Left cardiac atrium (tissue), 4 donors: ENCODE data around the gene CMIP. TPM values are rescaled to one million over a fixed set of nuclear protein-coding genes. Genes with fewer than 3 reads are reported as not detected.

Experiments
- ATAC-seq, 2 donors: fragments of 200-7000 bp; cut with Tn5 transposase; one replicate each; pipeline ENCODE4 v1.9.1; 2020; ENCODE audit warnings: mild to moderate bottlenecking in 2 of 2, moderate library complexity in 2 of 2
- DNase-seq: peaks from one replicate; pipeline ENCODE4 v3.0.0-alpha.2; 2020
- intact Hi-C, 2 donors: fragments of 100-400 bp; cut with DNase I; formaldehyde crosslinking; loops; one replicate each; pipeline versions ENCODE4 v1.14.1 to v1.15.1; 2022 to 2023
- total RNA-seq, 2 donors: library from RNA; stranded (reverse); fragmentation: NEBNext Ultra II Directional; extraction: Animal tissue kit (Norgen Biotek cat#: 25700); gene quantifications; one replicate each; pipeline ENCODE4 v1.2.1, GENCODE V29; 2021
- donor health status: DM: no; HTN: yes; CAD: no.
- donor health status: DM: no; HTN: yes; CAD: no; lungs with severe emphysema.
- donor health status: DM: yes; HTN: yes; CAD: no.
- donor health status: Dilated cardiomyopathy.

CMIP gene
- total RNA-seq, 2 donors from 2014 or later, result 18.1 to 34.9 TPM

DNA sequence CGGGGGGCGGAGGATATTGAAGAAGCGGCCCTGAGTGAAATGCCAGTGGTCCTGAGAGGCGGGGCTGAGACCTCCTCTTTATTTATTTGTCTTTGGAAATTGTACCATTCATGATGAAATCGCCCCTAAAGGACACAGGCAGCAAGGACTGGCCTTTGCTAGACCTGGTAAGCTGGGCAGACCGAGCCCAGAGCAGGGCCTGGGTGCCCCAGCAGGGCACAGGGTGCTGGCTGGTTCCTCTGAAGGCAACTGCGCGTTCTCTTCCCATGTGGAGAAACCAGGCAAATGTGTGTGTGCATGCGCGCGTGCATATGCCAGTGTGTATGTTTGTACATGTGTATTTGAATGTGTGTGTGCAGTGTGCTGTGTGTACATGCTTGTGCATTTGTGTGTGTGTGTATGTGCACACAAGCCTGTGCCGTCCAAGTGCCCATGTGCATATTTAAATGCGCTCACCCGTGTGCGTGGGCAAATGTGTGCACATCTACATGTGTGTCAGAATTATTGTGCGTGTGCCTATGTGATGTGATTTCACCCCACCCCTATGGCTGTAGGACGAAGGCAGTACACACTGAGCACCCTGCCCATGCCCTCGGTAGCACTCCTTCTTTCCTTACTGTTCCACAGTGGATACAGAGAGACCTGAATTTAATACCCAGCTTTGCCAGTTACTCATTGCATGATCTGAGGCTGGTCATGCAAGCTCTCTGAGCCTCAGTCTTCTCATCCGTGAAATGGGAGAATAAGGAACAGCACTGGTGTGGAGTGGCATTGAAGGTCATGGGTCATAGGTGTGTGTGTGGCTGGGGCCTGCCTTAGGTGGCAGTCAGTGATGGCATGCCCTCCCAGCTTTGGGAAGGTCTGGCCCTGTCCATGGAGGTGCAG, 105.2 kb downstream of the CMIP start:
- DNase-seq (no peak), ATAC-seq (no peak)
- intact Hi-C loops, result no loop called here

GRCh38 chr16:81550432-81550808, 105.8 kb downstream of the CMIP start:
- intact Hi-C loops, result no loop called here
- ATAC-seq (no peak), DNase-seq (no peak)

- DNase-seq (no peak), ATAC-seq (peak in 1 of 2 donors; percentile 19)
- intact Hi-C loops, result no loop called here
Measured at GRCh38 chr16:81551151-81551808, 106.7 kb downstream of the CMIP start.

DNA sequence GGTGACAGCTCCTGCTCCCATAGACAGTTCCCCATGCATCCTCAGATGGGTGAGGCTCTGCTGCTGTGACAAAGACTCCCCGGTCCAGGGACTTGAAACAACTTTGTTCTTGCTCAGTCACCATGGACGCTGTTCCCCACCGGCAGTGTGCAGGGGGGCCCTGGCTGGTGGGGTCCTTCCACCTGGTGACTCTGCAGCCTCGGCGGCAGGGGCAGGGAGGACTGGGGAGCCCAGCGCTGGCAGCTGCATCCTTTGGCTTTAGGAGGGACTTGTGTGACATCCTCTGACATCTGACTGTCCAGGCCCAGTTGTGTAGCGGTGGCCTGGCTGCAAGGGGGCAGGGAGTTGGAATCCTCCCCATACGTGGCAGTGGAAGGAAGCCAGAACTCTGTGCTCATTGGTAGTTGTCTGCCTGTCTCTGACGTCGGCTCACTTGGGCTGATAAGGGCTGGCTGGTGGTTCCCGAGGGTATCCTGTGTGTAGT, 107.3 kb downstream of the CMIP start:
- peak in 1 of 2 donors; percentile 62 for ATAC-seq
- intact Hi-C loops, result no loop called here
- peak; percentile 73 for DNase-seq

- DNase-seq, result no peak
- no peak for ATAC-seq
- intact Hi-C loops, result no loop called here
Measured at GRCh38 chr16:81552743-81553079, 108.1 kb downstream of the CMIP start.

DNA sequence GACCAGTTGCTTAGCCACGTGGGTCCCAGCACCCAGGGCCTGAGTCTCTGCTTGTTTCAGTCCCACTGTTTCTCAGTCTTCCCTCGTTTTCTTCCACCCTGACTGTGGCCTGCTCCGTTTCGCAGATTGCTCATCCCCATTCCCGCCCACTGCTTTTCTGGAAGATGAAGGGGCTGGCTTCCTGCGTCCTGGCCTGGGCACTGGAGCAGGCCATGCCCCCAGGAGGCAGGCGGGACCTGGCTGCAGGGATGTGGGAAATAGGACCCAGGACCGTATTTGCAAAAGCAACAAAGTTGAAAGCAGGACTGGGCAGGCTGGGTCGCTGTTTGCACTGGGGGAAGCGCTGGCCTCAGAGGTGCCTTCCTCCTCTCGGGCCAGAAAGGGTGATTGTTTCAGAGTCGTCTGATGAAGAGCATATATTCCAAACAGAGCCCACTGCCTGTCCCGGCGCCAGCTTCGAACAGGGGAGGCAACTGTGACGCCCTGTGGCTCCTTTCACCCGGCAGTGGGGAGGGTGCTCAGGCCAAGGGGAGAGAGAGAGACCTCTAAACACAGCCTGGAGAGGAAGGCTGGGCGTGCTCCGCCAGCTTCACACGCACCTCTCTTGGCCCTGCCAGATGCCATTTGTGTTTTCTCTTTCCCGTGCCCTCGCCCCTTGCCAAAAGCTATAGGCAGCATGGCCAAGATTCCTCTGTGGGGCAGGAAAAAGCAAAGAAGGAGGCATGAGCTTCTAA, 108.6 kb downstream of the CMIP start:
- ATAC-seq (peak; percentile 47 to 53), DNase-seq (no peak)
- intact Hi-C loops, result no loop called here

DNA sequence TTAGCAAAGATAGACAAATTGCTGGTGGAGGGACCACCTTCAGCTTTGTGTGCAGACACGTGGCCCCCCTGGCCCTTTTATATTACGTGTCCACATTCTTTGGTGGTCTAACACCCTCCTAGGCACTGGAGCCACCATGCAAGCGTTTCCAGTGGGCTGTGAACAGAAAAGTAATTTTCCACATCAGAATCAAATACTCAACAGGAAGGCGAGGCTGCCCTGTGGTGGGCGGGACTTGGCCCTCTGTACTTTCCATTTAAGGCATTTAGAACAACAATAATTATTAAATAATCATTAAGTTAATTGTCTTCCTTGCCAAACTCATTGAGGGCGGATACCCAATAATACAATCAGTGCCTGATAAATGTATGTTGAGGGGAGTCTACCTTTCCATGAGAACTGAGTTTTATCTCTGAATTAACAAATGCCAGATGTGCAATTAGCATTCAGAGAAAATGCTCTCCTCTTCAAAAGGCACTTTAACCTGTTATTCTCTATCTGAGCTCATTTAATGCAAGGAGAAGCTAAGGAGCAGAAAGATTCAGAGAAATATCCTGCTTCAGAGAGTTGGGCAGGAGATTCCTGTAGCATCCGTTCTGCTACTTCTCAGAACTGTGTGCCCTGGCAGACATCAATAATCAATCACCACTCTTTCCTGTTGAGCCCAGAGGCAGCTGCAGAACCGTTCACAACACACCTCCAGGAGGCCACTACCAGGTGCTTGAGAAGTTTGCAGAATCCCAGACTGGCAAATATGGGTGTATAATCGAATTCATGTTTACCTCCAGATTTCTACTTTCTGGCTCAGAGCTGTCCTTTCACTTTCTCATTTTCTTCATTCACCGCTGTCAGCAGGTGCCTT, 109.4 kb downstream of the CMIP start:
- DNase-seq (peak; percentile 39), ATAC-seq (no peak)
- intact Hi-C loops, result no loop called here

DNA sequence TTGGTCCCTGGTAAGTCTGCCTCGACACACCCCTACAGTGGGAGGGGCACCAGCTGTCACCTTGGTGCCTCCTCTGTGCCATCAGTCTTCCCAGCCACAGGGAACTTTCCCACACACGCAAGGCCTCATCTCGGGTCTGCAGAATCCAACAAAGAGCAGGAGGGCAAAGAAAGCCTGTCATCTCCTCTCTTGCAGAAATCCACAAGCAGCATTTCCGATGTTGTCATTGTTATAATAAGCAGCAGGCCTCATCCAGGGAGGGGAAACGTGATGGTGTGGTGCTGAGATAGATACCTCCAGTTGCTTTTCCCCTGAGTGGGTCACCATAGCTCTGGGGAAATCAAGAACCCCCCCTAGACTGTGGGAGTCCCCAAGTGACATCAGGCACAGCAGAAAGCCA, 110.4 kb downstream of the CMIP start:
- intact Hi-C loops, result no loop called here
- ATAC-seq, result no peak
- no peak for DNase-seq

GRCh38 chr16:81555660-81556059, 111.1 kb downstream of the CMIP start:
- intact Hi-C loops, result no loop called here
- ATAC-seq (no peak), DNase-seq (no peak)

- ATAC-seq (no peak), DNase-seq (no peak)
- intact Hi-C loops, result no loop called here
Measured at GRCh38 chr16:81556715-81557284, 112.2 kb downstream of the CMIP start.

DNA sequence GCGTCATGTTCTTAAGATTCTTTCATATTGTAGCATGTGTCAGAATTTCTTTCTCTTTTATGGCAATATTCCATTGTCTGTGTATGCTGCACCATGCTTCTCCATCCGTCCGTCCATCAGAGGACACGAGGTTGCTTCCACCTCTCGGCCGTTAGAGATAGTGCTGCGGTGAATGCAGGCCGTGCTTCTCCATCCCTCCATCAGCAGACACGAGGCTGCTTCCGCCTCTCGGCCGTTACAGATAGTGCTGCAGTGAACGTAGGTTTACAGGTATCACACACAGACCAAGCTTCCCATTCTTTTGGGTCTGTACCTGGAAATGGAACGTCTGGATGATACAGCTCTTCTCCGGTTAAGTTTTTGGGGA, 113.5 kb downstream of the CMIP start:
- ATAC-seq (no peak), DNase-seq (no peak)
- intact Hi-C loops, result no loop called here

- ATAC-seq (peak; percentile 36 to 45), DNase-seq (peak; percentile 52)
- intact Hi-C loops, result no loop called here
Measured at GRCh38 chr16:81558444-81559175, 114.0 kb downstream of the CMIP start.

DNA sequence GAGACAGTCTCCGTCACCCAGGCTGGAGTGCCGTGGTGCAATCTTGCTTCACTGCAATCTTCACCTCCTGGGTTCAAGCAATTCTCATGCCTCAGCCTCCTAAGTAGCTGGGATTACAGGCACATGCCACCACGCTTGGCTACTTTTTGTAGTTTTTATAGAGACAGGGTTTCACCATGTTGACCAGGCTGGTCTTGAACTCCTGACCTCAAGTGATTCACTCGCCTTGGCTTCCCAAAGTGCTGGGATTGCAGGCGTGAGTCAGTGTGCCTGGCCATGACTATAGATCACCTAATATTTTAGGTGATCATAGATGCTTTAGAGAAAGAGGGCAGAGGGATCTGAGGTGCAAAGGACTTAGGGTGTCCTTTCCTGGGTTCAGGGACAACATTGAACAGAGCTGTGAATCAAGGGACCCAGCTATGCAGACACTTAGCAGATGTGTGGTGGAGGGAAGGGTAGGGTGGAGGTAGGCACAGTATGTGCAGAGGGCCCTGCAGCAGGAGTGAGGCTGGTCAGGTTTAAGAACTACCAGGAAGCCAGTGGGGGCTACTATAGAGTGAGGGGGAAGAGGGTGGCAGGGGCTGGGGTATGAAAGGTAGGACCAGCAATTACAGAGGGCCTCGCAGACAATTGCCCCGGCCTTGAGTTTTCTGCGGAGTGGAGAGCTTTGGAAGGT, 116.5 kb downstream of the CMIP start:
- intact Hi-C loops, result no loop called here
- no peak for DNase-seq
- ATAC-seq, result no peak

GRCh38 chr16:81562174-81562849, 117.7 kb downstream of the CMIP start:
- DNase-seq (no peak), ATAC-seq (peak; percentile 25 to 28)
- intact Hi-C loops, result no loop called here

DNA sequence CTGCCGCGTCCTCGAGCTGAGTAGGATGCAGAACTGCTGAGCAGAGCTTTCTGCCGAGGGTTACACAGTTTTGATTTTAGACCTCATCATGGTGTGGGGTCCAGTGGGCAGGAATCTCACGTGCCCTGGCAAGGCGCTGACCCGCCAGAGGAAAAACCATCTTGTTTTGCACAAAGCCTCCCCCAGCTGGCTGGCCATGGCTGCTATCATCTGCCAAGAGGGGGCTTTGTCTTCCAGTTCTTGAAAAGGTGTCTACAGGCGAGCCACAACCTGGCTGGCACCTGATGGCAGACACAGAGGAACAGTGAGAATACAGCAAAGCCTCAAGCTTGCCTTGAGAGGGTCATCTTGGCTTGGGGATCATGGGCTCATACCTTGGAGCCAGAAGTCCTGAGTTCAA, 118.3 kb downstream of the CMIP start:
- DNase-seq, result no peak
- intact Hi-C loops, result no loop called here
- no peak for ATAC-seq

- intact Hi-C loops, result no loop called here
- ATAC-seq (no peak), DNase-seq (no peak)
Measured at GRCh38 chr16:81564421-81564911, 119.9 kb downstream of the CMIP start.
